Measurements from ENCODE around the gene GPRC5C. TPM values are rescaled to one million over a fixed set of nuclear protein-coding genes. Genes with fewer than 3 reads are reported as not detected.

The GPRC5C gene
- total and polyA plus RNA-seq, 2 donors (not counting 3 experiments of a cell fraction or from before 2014, with no cell fraction given) = not detected

- H3K9ac ChIP-seq (replicated peaks; ENCODE audit: extremely low read depth, insufficient read depth, low read length) = no peak overlapping the region
- H3K36me3 ChIP-seq (ENCODE audit: control insufficient read depth in 2 of 2, extremely low read depth in 1 of 2, insufficient read depth in 2 of 2, low read length in 2 of 2) = no peaks in the 10 kb centered on the region
- FAIRE-seq = no peak
- H3K4me3 ChIP-seq (replicated peaks in 1 of 3; ENCODE audit: insufficient read depth in 1 of 3, low read depth in 1 of 3, low read length in 3 of 3) = no peak overlapping the region
- no peaks in the 10 kb centered on the region for H4K20me1 ChIP-seq (replicated peaks; ENCODE audit: control insufficient read depth, extremely low read depth, insufficient read depth, low read length)
- dilution Hi-C loops (cut with MboI; ENCODE audit: extremely low pct_ligation_motif_present, low sequenced_read_pairs) = no loop called here
- intact Hi-C loops (cut with micrococcal nuclease) = no loop called here
- H3K4me2 ChIP-seq (ENCODE audit: insufficient read depth, low read length) = no peak overlapping the region
- H3K79me2 ChIP-seq (ENCODE audit: control insufficient read depth, insufficient read depth, low read length) = no peaks in the 10 kb centered on the region
- no TSS peak for BruUV-seq (replicated peaks)
- TF ChIP-seq POLR2AphosphoS5 (IDR thresholded peaks at IDR 0.05; ENCODE audit: insufficient read depth, low read depth, low read length) = no peak
- no peak overlapping the region for H2AFZ ChIP-seq (ENCODE audit: low read depth, low read length)
- H3K4me1 ChIP-seq (ENCODE audit: control insufficient read depth, extremely low read depth, insufficient read depth, low read length) = no peaks in the 10 kb centered on the region
- no peak for DNase-seq (ENCODE audit: low read depth, low spot score)
- no peaks in the 10 kb centered on the region for H3K9me3 ChIP-seq (replicated peaks; ENCODE audit: control insufficient read depth, insufficient read depth, low read length)
- POLR2A ChIA-PET = no interaction called here
- no peaks in the 10 kb centered on the region for H3K9me1 ChIP-seq (replicated peaks; ENCODE audit: control insufficient read depth, extremely low read depth, insufficient read depth, low read length)
- H3K27me3 ChIP-seq (ENCODE audit: control insufficient read depth in 2 of 2, insufficient read depth in 2 of 2, low read length in 2 of 2) = no peaks in the 10 kb centered on the region
- H3K27ac ChIP-seq (ENCODE audit: insufficient read depth, low read depth, low read length) = no peak overlapping the region
- CTCF ChIA-PET = interaction anchor here (0.8 to 2.5 kb wide), 2 partner anchors 112 to 123 kb away, joined by 3 to 16 read pairs; partner anchors contain the start of gene GPR142
Observed at GRCh38 chr17:74491626-74492025, 59.7 kb downstream of the GPRC5C start.

GRCh38 chr17:74493331-74493833 is 61.5 kb downstream of the GPRC5C start:
- dilution Hi-C loops (cut with MboI; ENCODE audit: extremely low pct_ligation_motif_present, low sequenced_read_pairs) = no loop called here
- no TSS peak for BruUV-seq (replicated peaks)
- intact Hi-C loops (cut with micrococcal nuclease) = loop anchor here (1.0 kb wide), 3 partner anchors 35 to 125 kb away; no protein-coding TSS in a partner anchor

More at GRCh38 chr17:74493331-74493833, 61.5 kb downstream of the GPRC5C start:
- FAIRE-seq = peak; percentile 88
- TF ChIP-seq POLR2A (IDR thresholded peaks at IDR 0.05; ENCODE audit: low read depth, low read length) = no peak
- TF ChIP-seq GATA2 (IDR thresholded peaks at IDR 0.05; ENCODE audit: insufficient read depth, insufficient read length, low read depth, low read length) = no peak
- no peak for TF ChIP-seq FOS (IDR thresholded peaks at IDR 0.05; ENCODE audit: borderline replicate concordance, insufficient read depth, low read length)
- no peak for TF ChIP-seq EZH2 (IDR thresholded peaks at IDR 0.05; ENCODE audit: borderline replicate concordance, low read depth, low read length, severe bottlenecking)
- no peak for TF ChIP-seq MYC (IDR thresholded peaks at IDR 0.05; ENCODE audit: low read depth, low read length)
- TF ChIP-seq CTCF (IDR thresholded peaks at IDR 0.05; ENCODE audit: extremely low read depth in 1 of 2, insufficient read depth in 1 of 2, low read depth in 1 of 2, low read length in 2 of 2) = peak; percentile 72 to 73
- Histone ChIP-seq H3K9me3 (replicated peaks; ENCODE audit: control insufficient read depth, insufficient read depth, low read length) (no peaks in the 10 kb centered on the region), H3K4me2 (ENCODE audit: insufficient read depth, low read length) (no peak overlapping the region), H2AFZ (ENCODE audit: low read depth, low read length) (no peak overlapping the region), H3K27me3 (ENCODE audit: control insufficient read depth in 2 of 2, insufficient read depth in 2 of 2, low read length in 2 of 2) (no peaks in the 10 kb centered on the region), H4K20me1 (replicated peaks; ENCODE audit: control insufficient read depth, extremely low read depth, insufficient read depth, low read length) (no peaks in the 10 kb centered on the region), H3K9ac (replicated peaks; ENCODE audit: extremely low read depth, insufficient read depth, low read length) (no peak overlapping the region), H3K36me3 (ENCODE audit: control insufficient read depth in 2 of 2, extremely low read depth in 1 of 2, insufficient read depth in 2 of 2, low read length in 2 of 2) (no peaks in the 10 kb centered on the region), H3K27ac (ENCODE audit: insufficient read depth, low read depth, low read length) (no peak overlapping the region), H3K4me1 (ENCODE audit: control insufficient read depth, extremely low read depth, insufficient read depth, low read length) (no peaks in the 10 kb centered on the region), H3K4me3 (replicated peaks in 1 of 3; ENCODE audit: insufficient read depth in 1 of 3, low read depth in 1 of 3, low read length in 3 of 3) (no peak overlapping the region), H3K79me2 (ENCODE audit: control insufficient read depth, insufficient read depth, low read length) (no peaks in the 10 kb centered on the region), H3K9me1 (replicated peaks; ENCODE audit: control insufficient read depth, extremely low read depth, insufficient read depth, low read length) (no peaks in the 10 kb centered on the region)
- DNase-seq (ENCODE audit: low read depth, low spot score) = peak; percentile 38
- ChIA-PET POLR2A (no interaction called here), CTCF (interaction anchor here (1.2 to 1.3 kb wide), 2 partner anchors 114 to 126 kb away, joined by 4 to 5 read pairs; partner anchors contain the start of gene GPR142)
